Upper lobe of right lung (tissue), 1 donor: ENCODE results near the gene LCN6. TPM values are rescaled to one million over a fixed set of nuclear protein-coding genes. Genes with fewer than 3 reads are reported as not detected.
A peak's percentile ranks its signal among the peaks of the same experiment; 100 is the strongest.

ENCODE experiments used
- ATAC-seq: fragments of 200-7000 bp; cut with Tn5 transposase; one replicate; pipeline ENCODE4 v1.9.1; 2020; ENCODE audit warnings: mild to moderate bottlenecking, moderate library complexity
- DNase-seq: peaks from one replicate; pipeline ENCODE4 v3.0.0-alpha.2; 2020
- H3K27ac ChIP-seq: fragments of 200-600 bp; one replicate; pipeline ENCODE4 v1.8.0; 2022
- H3K27me3 ChIP-seq: fragments of 200-600 bp; one replicate; pipeline ENCODE4 v1.8.0; 2022; ENCODE audit warnings: mild to moderate bottlenecking
- H3K36me3 ChIP-seq: fragments of 200-600 bp; one replicate; pipeline ENCODE4 v1.8.0; 2022
- H3K4me1 ChIP-seq: fragments of 200-600 bp; one replicate; pipeline ENCODE4 v1.8.0; 2022
- H3K4me3 ChIP-seq: fragments of 200-600 bp; one replicate; pipeline ENCODE4 v1.8.0; 2022; ENCODE audit warnings: mild to moderate bottlenecking
- H3K9me3 ChIP-seq: fragments of 200-600 bp; one replicate; pipeline ENCODE4 v1.8.0; 2022
- intact Hi-C: fragments of 100-400 bp; cut with DNase I; formaldehyde crosslinking; loops from one replicate; pipeline ENCODE4 v1.11.0; 2022
- total RNA-seq: library from RNA; stranded (reverse); fragmentation: NEBNext Ultra II Directional; extraction: Animal tissue kit (Norgen Biotek cat#: 25700); gene quantifications from one replicate; pipeline ENCODE4 v1.2.1, GENCODE V29; 2021
- TF ChIP-seq, protein P1 (sequence below): fragments of 200-600 bp; IDR thresholded peaks from one replicate; pipeline ENCODE4 v1.8.0; 2022; ENCODE audit warnings: antibody characterized with exemption
- donor health status: DM: no; HTN: yes; CAD: no; lungs with severe emphysema.

LCN6 gene
- total RNA-seq, 1 donor from 2014 or later = 21.5 TPM

DNA sequence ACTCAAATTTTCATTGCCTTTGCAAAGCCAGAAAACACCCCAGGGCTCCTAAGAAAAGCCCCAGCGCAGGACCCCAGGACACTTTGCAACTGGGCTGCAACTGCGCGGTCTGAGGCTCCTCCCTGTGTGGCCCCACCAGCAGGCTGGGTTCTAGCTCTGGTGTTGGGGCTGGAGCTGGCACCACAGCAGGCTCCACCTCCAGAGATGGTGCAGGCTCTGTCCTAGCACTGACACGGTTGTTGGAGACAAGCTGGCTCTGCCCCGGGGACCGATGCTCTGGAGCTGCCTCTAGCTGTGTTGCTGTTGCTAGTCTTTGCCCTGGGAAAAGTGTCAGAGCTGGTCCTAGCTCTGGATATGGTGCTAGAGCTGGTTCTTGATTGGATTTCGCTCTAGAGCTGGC, 19.2 kb downstream of the LCN6 start:
- Histone ChIP-seq H3K27me3 (no peaks in the 10 kb centered on the region), H3K4me1 (peaks cover 27% of the 10 kb centered on the region), H3K27ac (no peak overlapping the region), H3K4me3 (peak overlapping the region; percentile 83), H3K36me3 (peaks cover 27% of the 10 kb centered on the region), H3K9me3 (no peaks in the 10 kb centered on the region)
- DNase-seq (no peak), ATAC-seq (no peak)
- TF ChIP-seq, protein P1, sequence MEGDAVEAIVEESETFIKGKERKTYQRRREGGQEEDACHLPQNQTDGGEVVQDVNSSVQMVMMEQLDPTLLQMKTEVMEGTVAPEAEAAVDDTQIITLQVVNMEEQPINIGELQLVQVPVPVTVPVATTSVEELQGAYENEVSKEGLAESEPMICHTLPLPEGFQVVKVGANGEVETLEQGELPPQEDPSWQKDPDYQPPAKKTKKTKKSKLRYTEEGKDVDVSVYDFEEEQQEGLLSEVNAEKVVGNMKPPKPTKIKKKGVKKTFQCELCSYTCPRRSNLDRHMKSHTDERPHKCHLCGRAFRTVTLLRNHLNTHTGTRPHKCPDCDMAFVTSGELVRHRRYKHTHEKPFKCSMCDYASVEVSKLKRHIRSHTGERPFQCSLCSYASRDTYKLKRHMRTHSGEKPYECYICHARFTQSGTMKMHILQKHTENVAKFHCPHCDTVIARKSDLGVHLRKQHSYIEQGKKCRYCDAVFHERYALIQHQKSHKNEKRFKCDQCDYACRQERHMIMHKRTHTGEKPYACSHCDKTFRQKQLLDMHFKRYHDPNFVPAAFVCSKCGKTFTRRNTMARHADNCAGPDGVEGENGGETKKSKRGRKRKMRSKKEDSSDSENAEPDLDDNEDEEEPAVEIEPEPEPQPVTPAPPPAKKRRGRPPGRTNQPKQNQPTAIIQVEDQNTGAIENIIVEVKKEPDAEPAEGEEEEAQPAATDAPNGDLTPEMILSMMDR = no peak
- intact Hi-C loops = no loop called here

DNA sequence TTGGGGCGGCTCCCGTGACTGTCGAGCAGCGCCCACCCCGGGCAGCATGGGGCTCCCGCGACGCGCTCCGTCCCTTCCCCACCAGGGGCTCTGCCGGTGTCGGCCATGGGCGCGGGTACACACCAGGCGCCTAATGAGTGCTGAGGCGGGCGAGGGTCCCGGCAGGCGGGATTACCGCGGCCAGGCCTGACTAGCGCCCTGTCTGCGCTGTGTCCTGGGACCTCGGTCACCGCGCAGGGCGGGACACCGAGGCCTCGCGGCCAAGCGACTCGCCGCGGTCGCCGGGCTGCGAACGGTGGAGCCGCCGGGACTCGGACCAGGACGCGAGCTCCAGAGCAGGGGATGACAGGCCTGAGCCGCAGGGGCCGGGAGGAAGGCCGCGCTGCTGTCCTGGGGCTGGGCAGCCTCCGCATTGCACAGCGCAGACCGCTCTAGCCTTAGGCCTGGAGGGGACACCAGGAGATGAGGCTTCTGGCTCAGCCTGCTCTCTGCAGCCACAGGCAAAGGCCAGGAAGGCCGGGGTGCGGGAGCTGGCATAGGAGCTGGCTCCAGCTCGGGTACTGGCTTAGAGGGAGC, 19.7 kb downstream of the LCN6 start:
- TF ChIP-seq, protein P1 = no peak
- ATAC-seq (peak; percentile 40), DNase-seq (no peak)
- Histone ChIP-seq H3K4me3 (peak overlapping the region; percentile 83), H3K36me3 (peaks cover 32% of the 10 kb centered on the region), H3K4me1 (peaks cover 30% of the 10 kb centered on the region), H3K27ac (peak overlapping the region; percentile 60), H3K27me3 (no peaks in the 10 kb centered on the region), H3K9me3 (no peaks in the 10 kb centered on the region)
- intact Hi-C loops = no loop called here

DNA sequence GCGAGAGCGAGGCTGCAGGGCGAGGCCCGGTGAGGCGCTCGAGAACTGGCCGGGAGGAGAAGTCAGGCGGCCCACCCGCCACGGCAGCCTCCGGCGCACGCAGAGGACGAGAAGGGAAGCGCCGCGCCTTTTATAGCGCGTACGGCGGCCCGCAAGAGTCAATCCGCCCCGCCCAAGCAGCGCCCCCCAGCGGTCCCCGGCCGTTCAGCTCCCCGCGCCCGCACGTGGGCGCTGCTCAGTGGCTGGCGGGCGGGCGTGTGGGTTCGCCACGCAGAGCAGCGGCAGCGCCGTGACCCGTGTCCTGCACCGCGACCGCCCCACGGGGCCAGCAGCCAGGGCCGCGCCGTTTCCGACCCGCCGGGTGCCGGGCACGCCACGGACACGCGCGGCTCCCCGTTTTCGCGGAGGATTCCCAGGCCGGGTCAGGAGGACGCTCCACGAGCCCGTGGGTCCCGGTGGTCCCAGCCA, 20.2 kb downstream of the LCN6 start:
- peak; percentile 95 for DNase-seq
- Histone ChIP-seq H3K4me1 (peaks cover 35% of the 10 kb centered on the region), H3K27ac (peak overlapping the region; percentile 60), H3K4me3 (peak overlapping the region; percentile 83), H3K36me3 (peaks cover 37% of the 10 kb centered on the region), H3K9me3 (no peaks in the 10 kb centered on the region), H3K27me3 (no peaks in the 10 kb centered on the region)
- TF ChIP-seq, protein P1 = peak; percentile 90
- intact Hi-C loops = no loop called here
- ATAC-seq = peak; percentile 93

DNA sequence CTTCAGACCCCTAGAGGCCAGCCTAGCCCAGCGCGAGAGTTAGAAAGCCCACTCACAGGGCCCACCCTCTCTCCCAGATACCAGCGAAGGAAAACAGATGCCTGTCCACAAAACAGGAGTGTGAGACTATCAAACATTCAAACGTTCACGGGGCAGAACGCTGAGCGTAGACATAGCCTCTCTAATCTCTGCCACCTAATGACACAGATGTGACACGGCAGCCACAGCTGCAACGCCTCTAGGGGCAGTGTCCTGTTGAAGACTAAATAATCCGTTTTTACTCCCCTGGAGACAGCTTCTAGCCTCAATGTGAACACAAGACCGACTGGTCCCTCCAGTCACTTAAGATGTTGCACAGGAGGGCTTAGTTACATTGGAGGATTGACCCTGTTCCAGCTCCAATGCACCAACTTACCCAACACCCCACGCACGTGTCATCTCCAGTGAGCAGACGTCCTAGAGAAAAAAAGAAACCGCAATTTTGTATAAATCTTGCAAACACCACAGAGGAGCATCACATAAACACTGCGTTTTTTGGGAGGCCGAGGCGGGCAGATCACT, 21.6 kb downstream of the LCN6 start:
- Histone ChIP-seq H3K36me3 (peaks cover 51% of the 10 kb centered on the region), H3K27ac (peak overlapping the region; percentile 59), H3K27me3 (no peaks in the 10 kb centered on the region), H3K9me3 (no peaks in the 10 kb centered on the region), H3K4me1 (peaks cover 43% of the 10 kb centered on the region), H3K4me3 (peak overlapping the region; percentile 83)
- TF ChIP-seq, protein P1 = peak; percentile 40
- intact Hi-C loops = no loop called here
- ATAC-seq (peak; percentile 3), DNase-seq (no peak)

DNA sequence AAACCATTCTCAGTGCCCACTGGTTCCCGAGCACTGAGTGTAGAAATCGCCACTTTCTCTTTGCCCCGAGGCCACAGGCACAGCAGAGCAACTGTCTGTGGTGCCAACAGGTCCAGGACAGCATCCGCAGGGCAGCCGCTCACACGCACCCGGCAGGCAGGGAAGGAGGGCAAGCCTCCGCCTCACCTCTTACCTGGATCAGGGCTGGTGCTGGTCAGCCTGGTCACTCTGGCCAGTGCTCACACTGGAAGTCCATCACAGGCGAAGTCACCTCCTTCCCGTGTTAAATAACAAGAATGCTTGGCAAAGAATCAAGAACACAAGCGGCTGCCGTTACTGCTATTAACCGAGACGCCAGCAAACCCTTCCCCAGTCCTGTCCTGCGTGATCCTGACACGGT, 22.2 kb downstream of the LCN6 start:
- DNase-seq = no peak
- H3K27me3 ChIP-seq = no peaks in the 10 kb centered on the region
- intact Hi-C loops = no loop called here
- peak overlapping the region; percentile 83 for H3K4me3 ChIP-seq
- peaks cover 55% of the 10 kb centered on the region for H3K36me3 ChIP-seq
- ATAC-seq = no peak
- TF ChIP-seq, protein P1 = no peak
- peaks cover 48% of the 10 kb centered on the region for H3K4me1 ChIP-seq
- no peaks in the 10 kb centered on the region for H3K9me3 ChIP-seq
- H3K27ac ChIP-seq = no peak overlapping the region
